ENCODE measurements around the gene XPO6.

The XPO6 gene

GRCh38 chr16:28155293-28155692 lies 56.5 kb downstream of the XPO6 start:
- DNase-seq (ENCODE audit: low read depth) = no peak
- no peak for TF ChIP-seq CTCF (conservative IDR thresholded peaks at IDR 0.05; ENCODE audit: low read depth, low read length)
- H3K4me3 ChIP-seq (ENCODE audit: low read length) = no peak overlapping the region

GRCh38 chr16:28151180-28151579 lies 60.6 kb downstream of the XPO6 start:
- no peak for DNase-seq (ENCODE audit: low read depth)
- TF ChIP-seq CTCF (conservative IDR thresholded peaks at IDR 0.05; ENCODE audit: low read depth, low read length) = no peak
- no peak overlapping the region for H3K4me3 ChIP-seq (ENCODE audit: low read length)

GRCh38 chr16:28149011-28149888 lies 62.5 kb downstream of the XPO6 start:
- DNase-seq (ENCODE audit: low read depth) = no peak
- H3K4me3 ChIP-seq (ENCODE audit: low read length) = no peak overlapping the region
- no peak for TF ChIP-seq CTCF (conservative IDR thresholded peaks at IDR 0.05; ENCODE audit: low read depth, low read length)

GRCh38 chr16:28146536-28146935 lies 65.2 kb downstream of the XPO6 start:
- TF ChIP-seq CTCF (conservative IDR thresholded peaks at IDR 0.05; ENCODE audit: low read depth, low read length) = no peak
- no peak overlapping the region for H3K4me3 ChIP-seq (ENCODE audit: low read length)
- DNase-seq (ENCODE audit: low read depth) = no peak

- H3K4me3 ChIP-seq (ENCODE audit: low read length) = no peak overlapping the region
- no peak for TF ChIP-seq CTCF (conservative IDR thresholded peaks at IDR 0.05; ENCODE audit: low read depth, low read length)
- DNase-seq (ENCODE audit: low read depth) = no peak
These were observed 66.0 kb downstream of the XPO6 start for GRCh38 chr16:28145796-28146195.

- TF ChIP-seq CTCF (conservative IDR thresholded peaks at IDR 0.05; ENCODE audit: low read depth, low read length) = no peak
- DNase-seq (ENCODE audit: low read depth) = no peak
- no peak overlapping the region for H3K4me3 ChIP-seq (ENCODE audit: low read length)
These were observed 70.8 kb downstream of the XPO6 start for GRCh38 chr16:28140788-28141618.
